DND-41 (cell line): ENCODE results near the gene CD58.

ENCODE experiments used
- CTCF ChIP-seq: IDR thresholded peaks from 2 replicates; pipeline ENCODE4 v1.5.1; 2012; ENCODE audit warnings: borderline replicate concordance, low read length, moderate library complexity, mild to moderate bottlenecking; ENCODE audit not compliant: poor library complexity, severe bottlenecking; ENCODE audit errors: extremely low read depth
- EZH2 ChIP-seq: IDR thresholded peaks from 3 replicates; pipeline ENCODE4 v1.6.1; 2012; ENCODE audit warnings: borderline replicate concordance, low read depth, mild to moderate bottlenecking, moderate library complexity, low read length, inconsistent platforms; ENCODE audit not compliant: severe bottlenecking

GRCh38 chr1:116585886-116586285 is 15.1 kb upstream of the CD58 start:
- TF ChIP-seq CTCF (no peak), EZH2 (no peak)
